Uterus (tissue), 4 donors: Measurements from ENCODE around the gene KIAA1755. TPM values are rescaled to one million over a fixed set of nuclear protein-coding genes. Genes with fewer than 3 reads are reported as not detected.

Source experiments
- DNase-seq, 2 donors: peaks; one replicate each; pipeline ENCODE4 v3.0.0-alpha.2; 2019 to 2020
- H3K27ac ChIP-seq, 2 donors: fragments of 200-600 bp; sonication (generic); 1 replicate in 1 of 2; 2 replicates in 1 of 2; pipeline ENCODE4 v1.5.1; 2016 to 2018
- H3K27me3 ChIP-seq, 2 donors: fragments of 200-600 bp; sonication (generic); one replicate each; pipeline ENCODE4 v1.5.1; 2018 to 2019; ENCODE audit warnings: control low read depth in 1 of 2
- H3K36me3 ChIP-seq, 2 donors: fragments of 200-600 bp; sonication (generic); one replicate each; pipeline ENCODE4 v1.5.1; 2019; ENCODE audit warnings: control low read depth in 1 of 2
- H3K4me1 ChIP-seq, 2 donors: fragments of 200-600 bp; sonication (generic); one replicate each; pipeline ENCODE4 v1.5.1; 2018 to 2019; ENCODE audit warnings: control low read depth in 1 of 2
- H3K4me3 ChIP-seq, 2 donors: fragments of 200-600 bp; sonication (generic); 1 replicate in 1 of 2; 2 replicates in 1 of 2; pipeline ENCODE4 v1.5.1; 2018 to 2019; ENCODE audit warnings: mild to moderate bottlenecking in 1 of 2
- H3K9me3 ChIP-seq, 2 donors: fragments of 200-600 bp; sonication (generic); one replicate each; pipeline ENCODE4 v1.5.1; 2019; ENCODE audit warnings: control low read depth in 1 of 2
- POLR2A ChIP-seq, 2 donors: fragments of 450-650 bp; IDR thresholded peaks; one replicate each; pipeline ENCODE4 v1.6.1; 2016; ENCODE audit warnings: antibody characterized with exemption in 2 of 2, mild to moderate bottlenecking in 1 of 2, moderate library complexity in 1 of 2
- intact Hi-C: fragments of 100-400 bp; cut with DNase I; formaldehyde crosslinking; loops from one replicate; pipeline ENCODE4 v1.15.1; 2023; ENCODE audit warnings: low total_unique reads
- total RNA-seq, 4 donors: library from RNA; depleted of rRNA in 3 of 4; stranded (reverse); fragments of >200 nt in 3 of 4; gene quantifications; one replicate each; pipeline versions ENCODE4 v1.1.0 to v1.2.4, GENCODE V29; 2014 to 2023
- TF ChIP-seq, protein P1 (sequence below), 4 experiments: fragments of 200-600 bp in 2 of 4; fragments of 450-650 bp in 2 of 4; sonication (generic) in 2 of 4; IDR thresholded peaks; one replicate each; pipeline ENCODE4 v1.5.1; 2016 to 2019; ENCODE audit warnings: antibody characterized with exemption in 4 of 4, mild to moderate bottlenecking in 2 of 4, moderate library complexity in 1 of 4
- donor health status: DM: yes; HTN: yes; CAD: no.

KIAA1755 gene
- total RNA-seq, 4 donors from 2014 or later = 5.3 to 47.6 (median 15.7) TPM

GRCh38 chr20:38208523-38208922, 52.0 kb downstream of the KIAA1755 start:
- H3K4me3 ChIP-seq = no peak overlapping the region
- H3K9me3 ChIP-seq = no peaks in the 10 kb centered on the region
- intact Hi-C loops = no loop called here
- H3K4me1 ChIP-seq = no peaks in the 10 kb centered on the region
- no peaks in the 10 kb centered on the region for H3K36me3 ChIP-seq
- H3K27ac ChIP-seq = no peak overlapping the region
- DNase-seq = no peak
- no peaks in the 10 kb centered on the region for H3K27me3 ChIP-seq
- TF ChIP-seq POLR2A (IDR thresholded peaks at IDR 0.05) = no peak
- TF ChIP-seq, protein P1, sequence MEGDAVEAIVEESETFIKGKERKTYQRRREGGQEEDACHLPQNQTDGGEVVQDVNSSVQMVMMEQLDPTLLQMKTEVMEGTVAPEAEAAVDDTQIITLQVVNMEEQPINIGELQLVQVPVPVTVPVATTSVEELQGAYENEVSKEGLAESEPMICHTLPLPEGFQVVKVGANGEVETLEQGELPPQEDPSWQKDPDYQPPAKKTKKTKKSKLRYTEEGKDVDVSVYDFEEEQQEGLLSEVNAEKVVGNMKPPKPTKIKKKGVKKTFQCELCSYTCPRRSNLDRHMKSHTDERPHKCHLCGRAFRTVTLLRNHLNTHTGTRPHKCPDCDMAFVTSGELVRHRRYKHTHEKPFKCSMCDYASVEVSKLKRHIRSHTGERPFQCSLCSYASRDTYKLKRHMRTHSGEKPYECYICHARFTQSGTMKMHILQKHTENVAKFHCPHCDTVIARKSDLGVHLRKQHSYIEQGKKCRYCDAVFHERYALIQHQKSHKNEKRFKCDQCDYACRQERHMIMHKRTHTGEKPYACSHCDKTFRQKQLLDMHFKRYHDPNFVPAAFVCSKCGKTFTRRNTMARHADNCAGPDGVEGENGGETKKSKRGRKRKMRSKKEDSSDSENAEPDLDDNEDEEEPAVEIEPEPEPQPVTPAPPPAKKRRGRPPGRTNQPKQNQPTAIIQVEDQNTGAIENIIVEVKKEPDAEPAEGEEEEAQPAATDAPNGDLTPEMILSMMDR (IDR thresholded peaks at IDR 0.05) = no peak

GRCh38 chr20:38208088-38208487, 52.4 kb downstream of the KIAA1755 start:
- TF ChIP-seq POLR2A (IDR thresholded peaks at IDR 0.05) = no peak
- Histone ChIP-seq H3K27me3 (no peaks in the 10 kb centered on the region), H3K27ac (no peak overlapping the region), H3K4me3 (no peak overlapping the region), H3K9me3 (no peaks in the 10 kb centered on the region), H3K4me1 (no peaks in the 10 kb centered on the region), H3K36me3 (no peaks in the 10 kb centered on the region)
- intact Hi-C loops = no loop called here
- peak in 1 of 2 donors; percentile 5 for DNase-seq

DNA sequence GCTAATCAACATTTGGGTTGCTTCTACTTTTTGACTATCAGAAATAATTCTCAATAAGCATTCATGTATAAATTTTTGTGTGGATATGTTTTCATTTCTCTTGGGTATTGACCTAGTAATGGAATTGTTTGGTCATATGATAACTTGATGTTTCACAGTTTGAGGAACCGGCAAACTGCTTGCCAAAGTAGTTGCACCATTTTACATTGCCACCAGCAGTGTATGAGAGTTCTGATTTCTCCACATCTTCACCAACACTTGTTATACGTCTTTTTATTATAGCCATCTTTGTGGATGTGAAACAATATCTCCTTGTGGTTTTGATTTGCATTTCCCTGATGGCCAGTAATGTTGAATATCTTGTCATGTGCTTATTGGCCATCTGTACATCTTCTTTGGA, 52.9 kb downstream of the KIAA1755 start:
- no peak for TF ChIP-seq POLR2A (IDR thresholded peaks at IDR 0.05)
- TF ChIP-seq, protein P1 (IDR thresholded peaks at IDR 0.05) = no peak
- Histone ChIP-seq H3K9me3 (no peaks in the 10 kb centered on the region), H3K4me1 (no peaks in the 10 kb centered on the region), H3K27ac (no peak overlapping the region), H3K27me3 (no peaks in the 10 kb centered on the region), H3K4me3 (no peak overlapping the region), H3K36me3 (no peaks in the 10 kb centered on the region)
- intact Hi-C loops = no loop called here
- no peak for DNase-seq

- no peaks in the 10 kb centered on the region for H3K36me3 ChIP-seq
- H3K27ac ChIP-seq = no peak overlapping the region
- no peaks in the 10 kb centered on the region for H3K9me3 ChIP-seq
- TF ChIP-seq, protein P1 (IDR thresholded peaks at IDR 0.05) = no peak
- no peak for TF ChIP-seq POLR2A (IDR thresholded peaks at IDR 0.05)
- no peak overlapping the region for H3K4me3 ChIP-seq
- no peaks in the 10 kb centered on the region for H3K27me3 ChIP-seq
- H3K4me1 ChIP-seq = no peaks in the 10 kb centered on the region
- intact Hi-C loops = no loop called here
- no peak for DNase-seq
Observed at GRCh38 chr20:38205001-38205400, 55.5 kb downstream of the KIAA1755 start.

DNA sequence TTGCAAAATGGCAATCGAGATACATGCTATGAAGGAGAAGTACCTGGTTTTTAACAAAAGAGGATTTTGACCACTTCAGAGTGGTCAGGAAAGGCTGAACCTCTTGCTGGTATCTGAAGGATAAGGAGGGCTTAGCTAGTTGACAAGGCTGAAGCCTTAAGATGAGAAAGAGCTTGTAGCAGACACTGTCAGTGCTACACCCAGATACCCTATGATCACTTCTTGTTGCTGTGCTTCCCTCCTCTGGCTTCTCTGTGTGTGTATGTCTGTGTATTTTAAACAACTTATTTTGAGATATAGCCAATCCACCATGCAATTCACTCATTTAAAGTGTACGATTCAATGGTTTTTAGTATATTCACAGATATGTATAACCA, 56.6 kb downstream of the KIAA1755 start:
- intact Hi-C loops = no loop called here
- no peak for DNase-seq
- no peak overlapping the region for H3K4me3 ChIP-seq
- no peaks in the 10 kb centered on the region for H3K9me3 ChIP-seq
- no peaks in the 10 kb centered on the region for H3K36me3 ChIP-seq
- no peaks in the 10 kb centered on the region for H3K4me1 ChIP-seq
- no peaks in the 10 kb centered on the region for H3K27me3 ChIP-seq
- H3K27ac ChIP-seq = no peak overlapping the region
- TF ChIP-seq POLR2A (IDR thresholded peaks at IDR 0.05) = no peak
- TF ChIP-seq, protein P1 (IDR thresholded peaks at IDR 0.05) = no peak

GRCh38 chr20:38203337-38203980, 57.1 kb downstream of the KIAA1755 start:
- no peak overlapping the region for H3K27ac ChIP-seq
- H3K27me3 ChIP-seq = no peaks in the 10 kb centered on the region
- no peaks in the 10 kb centered on the region for H3K4me1 ChIP-seq
- no peaks in the 10 kb centered on the region for H3K9me3 ChIP-seq
- H3K36me3 ChIP-seq = no peaks in the 10 kb centered on the region
- intact Hi-C loops = no loop called here
- no peak overlapping the region for H3K4me3 ChIP-seq
- TF ChIP-seq POLR2A (IDR thresholded peaks at IDR 0.05) = no peak
- TF ChIP-seq, protein P1 (IDR thresholded peaks at IDR 0.05) = no peak
- no peak for DNase-seq
